Kidney epithelial cell (primary cell): Measurements from ENCODE around the gene NFIB. TPM values are rescaled to one million over a fixed set of nuclear protein-coding genes. Genes with fewer than 3 reads are reported as not detected.

Experiments used
- DNase-seq: peaks from one replicate; pipeline ENCODE4 v3.0.0-alpha.2; 2010; ENCODE audit warnings: low read depth
- H3K27me3 ChIP-seq: 2 replicates; pipeline ENCODE4 v1.6.0; 2011; ENCODE audit warnings: low read length; ENCODE audit not compliant: control insufficient read depth, insufficient read depth
- H3K36me3 ChIP-seq: 2 replicates; pipeline ENCODE4 v1.5.1; 2011; ENCODE audit warnings: low read length; ENCODE audit not compliant: control insufficient read depth, insufficient read depth
- H3K4me3 ChIP-seq: 2 replicates; pipeline ENCODE4 v1.5.1; 2011; ENCODE audit warnings: low read depth, mild to moderate bottlenecking, control low read depth, low read length
- total RNA-seq: library from RNA; depleted of rRNA; stranded (reverse); fragments of >200 nt; gene quantifications from 2 replicates; pipeline ENCODE4 v1.2.3, GENCODE V29; 2015
- TF ChIP-seq, protein P1 (sequence below): IDR thresholded peaks from 2 replicates; pipeline ENCODE4 v1.5.1; 2011; ENCODE audit warnings: mild to moderate bottlenecking, moderate library complexity, low read length, control low read depth, inconsistent platforms; ENCODE audit not compliant: insufficient read depth, poor library complexity, severe bottlenecking

Gene NFIB
- total RNA-seq, 1 donor from 2014 or later = 3.3 TPM

DNA sequence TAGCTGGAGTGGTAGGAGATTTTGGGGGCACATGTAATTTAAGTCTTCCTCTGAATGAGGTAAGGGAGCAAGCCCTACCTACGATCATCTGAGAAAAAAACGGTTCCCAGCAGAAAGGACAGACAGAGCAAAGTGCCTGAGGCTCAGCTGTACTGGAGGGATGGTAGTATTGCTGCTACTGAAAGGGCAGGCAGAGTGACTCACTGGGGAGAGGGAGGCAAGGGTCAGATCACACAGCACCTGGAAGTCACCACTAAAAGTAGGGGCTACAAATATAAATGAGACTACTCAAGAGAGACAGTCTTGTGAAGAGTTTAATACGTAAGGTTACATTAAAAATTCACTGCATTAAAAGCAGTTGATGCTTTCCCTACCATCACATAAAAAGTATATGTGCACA lies 75.9 kb downstream of the NFIB start:
- TF ChIP-seq, protein P1, sequence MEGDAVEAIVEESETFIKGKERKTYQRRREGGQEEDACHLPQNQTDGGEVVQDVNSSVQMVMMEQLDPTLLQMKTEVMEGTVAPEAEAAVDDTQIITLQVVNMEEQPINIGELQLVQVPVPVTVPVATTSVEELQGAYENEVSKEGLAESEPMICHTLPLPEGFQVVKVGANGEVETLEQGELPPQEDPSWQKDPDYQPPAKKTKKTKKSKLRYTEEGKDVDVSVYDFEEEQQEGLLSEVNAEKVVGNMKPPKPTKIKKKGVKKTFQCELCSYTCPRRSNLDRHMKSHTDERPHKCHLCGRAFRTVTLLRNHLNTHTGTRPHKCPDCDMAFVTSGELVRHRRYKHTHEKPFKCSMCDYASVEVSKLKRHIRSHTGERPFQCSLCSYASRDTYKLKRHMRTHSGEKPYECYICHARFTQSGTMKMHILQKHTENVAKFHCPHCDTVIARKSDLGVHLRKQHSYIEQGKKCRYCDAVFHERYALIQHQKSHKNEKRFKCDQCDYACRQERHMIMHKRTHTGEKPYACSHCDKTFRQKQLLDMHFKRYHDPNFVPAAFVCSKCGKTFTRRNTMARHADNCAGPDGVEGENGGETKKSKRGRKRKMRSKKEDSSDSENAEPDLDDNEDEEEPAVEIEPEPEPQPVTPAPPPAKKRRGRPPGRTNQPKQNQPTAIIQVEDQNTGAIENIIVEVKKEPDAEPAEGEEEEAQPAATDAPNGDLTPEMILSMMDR = no peak
- Histone ChIP-seq H3K4me3 (no peak overlapping the region), H3K36me3 (no peaks in the 10 kb centered on the region), H3K27me3 (no peaks in the 10 kb centered on the region)
- DNase-seq = no peak

DNA sequence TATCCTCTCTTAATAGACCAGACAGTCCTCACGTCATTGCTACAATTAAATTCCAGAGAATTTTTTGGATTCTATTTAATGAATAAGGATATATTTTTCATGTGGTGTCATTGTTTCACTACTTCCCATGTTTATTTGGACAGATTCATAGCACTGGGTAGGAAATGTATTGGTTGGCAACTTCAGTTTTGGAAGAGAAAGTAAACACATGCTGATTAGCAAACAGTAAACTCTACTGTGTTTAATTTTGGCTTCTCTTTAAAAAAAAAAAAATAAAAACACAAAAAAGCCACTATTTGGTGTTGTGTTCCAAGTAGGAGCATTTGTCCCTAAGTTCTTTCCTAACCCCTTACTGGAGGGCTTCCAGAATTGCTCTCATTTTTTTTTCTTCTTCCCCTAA lies 77.3 kb downstream of the NFIB start:
- H3K36me3 ChIP-seq = no peaks in the 10 kb centered on the region
- no peak for DNase-seq
- H3K27me3 ChIP-seq = no peaks in the 10 kb centered on the region
- H3K4me3 ChIP-seq = no peak overlapping the region
- TF ChIP-seq, protein P1 = no peak

DNA sequence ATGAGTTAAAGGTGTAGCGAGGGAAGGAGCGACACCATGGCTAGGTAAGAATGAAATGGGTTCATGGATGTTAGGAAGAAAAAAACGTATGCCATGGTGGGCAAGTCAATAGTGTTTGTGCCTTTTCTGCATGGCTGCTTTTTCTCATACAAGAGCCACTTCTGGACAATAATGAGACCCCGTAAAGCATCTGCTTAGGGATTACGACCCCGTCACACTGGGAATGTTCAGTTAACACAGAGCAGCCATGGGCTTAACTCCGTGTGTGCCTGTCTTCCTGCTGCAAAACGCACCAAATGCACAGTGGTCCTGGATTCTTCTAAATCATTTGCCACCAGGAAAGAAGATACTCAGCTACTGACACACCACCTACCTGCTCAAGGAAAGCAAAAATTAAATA lies 81.8 kb downstream of the NFIB start:
- Histone ChIP-seq H3K4me3 (no peak overlapping the region), H3K27me3 (no peaks in the 10 kb centered on the region), H3K36me3 (no peaks in the 10 kb centered on the region)
- no peak for DNase-seq
- TF ChIP-seq, protein P1 = no peak

DNA sequence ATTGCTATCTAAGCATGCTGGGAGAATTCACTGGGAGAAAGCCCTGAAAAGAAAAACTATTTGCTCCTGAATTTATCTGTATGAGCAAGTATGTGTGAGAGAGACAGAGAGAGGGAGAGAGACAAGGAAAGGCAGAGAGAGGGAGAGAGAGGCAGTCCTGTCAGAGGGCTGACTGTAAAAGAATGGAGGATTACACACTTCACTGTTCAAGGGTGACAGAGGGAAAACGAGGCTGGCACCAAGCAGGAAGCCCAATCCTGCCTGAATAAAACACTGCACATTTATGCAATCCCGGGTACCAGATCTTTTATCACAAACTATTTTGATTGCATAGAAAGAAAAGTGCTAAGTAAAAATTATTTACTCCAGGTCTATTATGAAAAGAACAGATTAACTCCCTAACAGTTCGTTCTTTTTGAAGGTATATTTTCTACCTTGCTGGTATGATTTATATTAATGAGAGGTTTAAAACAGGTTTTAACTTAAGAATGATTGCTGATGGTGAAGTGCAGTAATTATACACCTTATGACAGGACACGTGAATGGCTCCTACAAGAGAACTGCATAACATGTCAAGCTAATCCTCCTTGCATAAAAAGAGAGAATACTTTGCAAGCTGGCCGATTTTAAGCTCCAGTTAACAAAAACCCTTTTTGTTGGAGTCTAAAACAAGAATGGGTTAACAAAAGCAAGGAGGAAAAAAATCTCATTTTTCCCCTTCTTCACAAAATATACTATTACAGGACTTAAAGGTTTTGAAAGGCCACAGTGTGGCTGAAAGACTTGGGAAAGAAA lies 82.5 kb downstream of the NFIB start:
- TF ChIP-seq, protein P1 = no peak
- H3K4me3 ChIP-seq = no peak overlapping the region
- H3K27me3 ChIP-seq = no peaks in the 10 kb centered on the region
- no peak for DNase-seq
- H3K36me3 ChIP-seq = no peaks in the 10 kb centered on the region

DNA sequence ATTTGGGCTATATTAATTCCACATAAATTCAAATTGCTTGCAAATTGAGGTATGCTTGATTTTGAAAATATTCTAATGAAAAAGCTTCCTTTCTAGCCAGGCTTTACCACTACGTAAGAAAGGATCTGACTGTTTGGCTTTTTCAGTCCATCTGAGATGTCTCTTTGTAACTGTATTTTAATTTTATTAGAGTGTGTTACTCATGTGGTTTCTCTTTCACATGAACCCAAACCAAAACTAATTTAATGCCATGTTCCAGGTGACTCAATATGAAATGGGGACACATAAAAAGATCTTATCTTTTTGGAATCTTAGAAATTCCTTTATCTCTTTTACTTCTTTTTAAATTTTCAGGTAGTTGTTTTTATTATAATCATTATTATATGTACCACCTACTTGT lies 85.3 kb downstream of the NFIB start:
- H3K36me3 ChIP-seq = no peaks in the 10 kb centered on the region
- no peak overlapping the region for H3K4me3 ChIP-seq
- DNase-seq = no peak
- H3K27me3 ChIP-seq = no peaks in the 10 kb centered on the region
- TF ChIP-seq, protein P1 = no peak
